Stimulated activated CD8-positive, alpha-beta memory T cell treated with anti-CD3 and anti-CD28 coated beads, Interleukin-12 subunit alpha, Interleukin-12 subunit beta, amount 100 ng/mL, for 4 hours (primary cell): ENCODE measurements around the gene WDR12.
"Not testable (repeated sequence)": the region's sequence is repeated elsewhere in the genome, so short reads cannot be mapped to it uniquely, and the experiment has no call there.

Source experiments
- DNase-seq: peaks from one replicate; pipeline ENCODE4 v3.0.0-alpha.2; 2020; ENCODE audit warnings: low read depth

The WDR12 gene

GRCh38 chr2:202883987-202884675 is 27.3 kb downstream of the WDR12 start:
- no peak for DNase-seq

- DNase-seq: no peak
Measured at GRCh38 chr2:202881570-202881969, 29.9 kb downstream of the WDR12 start.

- DNase-seq: no peak
Measured at GRCh38 chr2:202877699-202878098, 33.8 kb downstream of the WDR12 start.

GRCh38 chr2:202871300-202872141 is 40.0 kb downstream of the WDR12 start, which contains the start of gene ICA1L:
ICA1L (minus strand) TSS chr2:202871766; CDS start chr2:202829009, 42,757 bp downstream.
- DNase-seq: peak; percentile 26

- peak; percentile 32 for DNase-seq
Measured at GRCh38 chr2:202870431-202871299, 40.8 kb downstream of the WDR12 start.

GRCh38 chr2:202861987-202862386 is 49.5 kb downstream of the WDR12 start:
- DNase-seq: no peak

- DNase-seq: no peak
Measured at GRCh38 chr2:202858601-202859000, 52.9 kb downstream of the WDR12 start.

- DNase-seq: not testable (repeated sequence)
Measured at GRCh38 chr2:202849343-202849742, 62.1 kb downstream of the WDR12 start.

- DNase-seq: no peak
Measured at GRCh38 chr2:202848813-202849212, 62.7 kb downstream of the WDR12 start.

GRCh38 chr2:202847693-202848524 is 63.6 kb downstream of the WDR12 start:
- no peak for DNase-seq

GRCh38 chr2:202844656-202845055 is 66.8 kb downstream of the WDR12 start:
- DNase-seq: no peak

- no peak for DNase-seq
Measured at GRCh38 chr2:202842690-202843089, 68.8 kb downstream of the WDR12 start.

- no peak for DNase-seq
Measured at GRCh38 chr2:202841090-202841867, 70.2 kb downstream of the WDR12 start.

- DNase-seq: no peak
Measured at GRCh38 chr2:202831242-202832220, 79.9 kb downstream of the WDR12 start.

GRCh38 chr2:202824901-202825300 is 86.6 kb downstream of the WDR12 start:
- no peak for DNase-seq
